Urothelium cell line (cell line): Measurements from ENCODE around the gene MTARC2.

Experiments used
- DNase-seq: peaks from one replicate; pipeline ENCODE4 v3.0.0; 2011; ENCODE audit warnings: low spot score, mixed read lengths
- FAIRE-seq: peaks from 2 replicates; lab custom pipeline; 2011; peaks lifted over from hg19 to GRCh38; lab: Jason Lieb, UNC

The MTARC2 gene

GRCh38 chr1:220824031-220824989, 76.2 kb downstream of the MTARC2 start:
- DNase-seq, result no peak
- FAIRE-seq, result no peak

GRCh38 chr1:220825819-220826551, 77.9 kb downstream of the MTARC2 start:
- FAIRE-seq (no peak), DNase-seq (no peak)

GRCh38 chr1:220826729-220827128, 78.6 kb downstream of the MTARC2 start:
- FAIRE-seq (no peak), DNase-seq (no peak)

GRCh38 chr1:220827445-220828178, 79.5 kb downstream of the MTARC2 start:
- DNase-seq (no peak), FAIRE-seq (no peak)

GRCh38 chr1:220828179-220828490, 80.0 kb downstream of the MTARC2 start:
- FAIRE-seq, result no peak
- no peak for DNase-seq

GRCh38 chr1:220828950-220829586, 80.9 kb downstream of the MTARC2 start:
- no peak for FAIRE-seq
- DNase-seq, result no peak

GRCh38 chr1:220833436-220833835, 85.3 kb downstream of the MTARC2 start:
- FAIRE-seq (no peak), DNase-seq (no peak)
